RWPE2 (cell line): ENCODE data around the gene CXCR6.
A peak's percentile ranks its signal among the peaks of the same experiment; 100 is the strongest.

Source experiments
- ATAC-seq: fragments of 200-7000 bp; cut with Tn5 transposase; 3 replicates; pipeline ENCODE4 v1.9.1; 2021; ENCODE audit warnings: low read depth
- DNase-seq: peaks from one replicate; pipeline ENCODE4 v3.0.0-alpha.2; 2020; ENCODE audit warnings: low spot score
- H3K27ac ChIP-seq: fragments of 450-650 bp; 2 replicates; pipeline ENCODE4 v1.5.1; 2017; ENCODE audit warnings: mild to moderate bottlenecking; ENCODE audit not compliant: poor library complexity, severe bottlenecking
- H3K27me3 ChIP-seq: fragments of 250-450 bp; sonication (Bioruptor Pico); 2 replicates; pipeline ENCODE4 v1.5.1; 2021; ENCODE audit warnings: mild to moderate bottlenecking, moderate library complexity; ENCODE audit not compliant: insufficient read depth, poor library complexity, severe bottlenecking
- H3K36me3 ChIP-seq: fragments of 250-450 bp; sonication (Bioruptor Pico); 2 replicates; pipeline ENCODE4 v1.5.1; 2020; ENCODE audit warnings: low read depth, mild to moderate bottlenecking, moderate library complexity
- H3K4me1 ChIP-seq: fragments of 250-450 bp; sonication (Bioruptor Pico); 2 replicates; pipeline ENCODE4 v1.5.1; 2021; ENCODE audit warnings: mild to moderate bottlenecking, moderate library complexity; ENCODE audit not compliant: insufficient read depth, poor library complexity, severe bottlenecking
- H3K4me3 ChIP-seq: fragments of 250-450 bp; sonication (Bioruptor Pico); 2 replicates; pipeline ENCODE4 v1.5.1; 2021; ENCODE audit warnings: mild to moderate bottlenecking, moderate library complexity; ENCODE audit not compliant: severe bottlenecking
- H3K9me3 ChIP-seq: fragments of 250-450 bp; sonication (Bioruptor Pico); 2 replicates; pipeline ENCODE4 v1.5.1; 2021; ENCODE audit warnings: mild to moderate bottlenecking, moderate library complexity; ENCODE audit not compliant: severe bottlenecking
- TF ChIP-seq, protein P1 (sequence below): fragments of 450-650 bp; IDR thresholded peaks from one replicate; pipeline ENCODE4 v1.5.1; 2017; ENCODE audit warnings: mild to moderate bottlenecking, moderate library complexity; ENCODE audit not compliant: poor library complexity, severe bottlenecking

The CXCR6 gene

DNA sequence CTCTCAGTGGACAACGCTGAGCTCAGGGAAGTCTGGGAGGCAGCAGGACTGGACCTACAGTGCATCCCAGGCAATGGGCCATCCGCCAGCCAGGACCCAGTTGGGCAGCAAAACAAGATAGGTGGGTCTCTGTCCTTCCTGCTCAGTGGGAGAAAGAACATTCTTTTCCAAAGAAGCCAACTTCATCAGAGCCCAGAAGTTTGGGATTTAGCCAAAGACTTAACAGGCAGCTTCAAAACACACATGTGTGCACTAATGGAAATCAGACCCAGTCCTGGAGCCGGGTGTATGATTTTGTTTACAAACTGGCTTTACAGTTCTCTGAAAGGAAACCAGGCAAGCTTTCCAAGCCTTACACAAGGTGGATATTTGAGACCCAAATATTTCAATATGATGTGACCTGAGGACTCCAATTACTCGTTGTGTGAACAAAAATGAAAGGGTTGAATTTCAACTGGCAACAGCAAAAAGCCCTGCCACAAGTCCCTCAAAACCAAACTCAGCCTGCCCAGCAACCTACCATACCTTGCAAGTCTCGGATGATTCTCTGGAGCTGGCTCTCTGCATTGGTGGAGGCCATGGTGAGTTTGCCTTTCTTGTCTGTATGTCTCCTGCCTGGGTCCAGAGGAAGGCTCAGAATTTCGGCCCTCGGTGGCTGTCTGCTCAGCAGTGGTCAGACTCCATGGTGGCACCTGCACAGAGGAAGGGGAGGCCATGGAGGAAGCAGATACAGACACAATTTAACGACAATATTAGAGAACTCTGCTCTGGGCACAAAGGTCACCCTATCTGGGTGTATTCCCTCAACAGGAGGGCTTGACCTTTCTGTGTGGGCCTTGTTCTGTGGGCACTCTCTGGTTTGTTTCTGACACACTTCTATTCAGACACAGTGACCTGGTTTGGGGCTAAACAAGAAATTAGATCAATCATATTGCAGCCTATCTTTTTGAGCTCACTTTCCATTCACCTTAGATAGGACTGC, 41.4 kb downstream of the CXCR6 start:
- H3K4me3 ChIP-seq, result no peak overlapping the region
- TF ChIP-seq, protein P1, sequence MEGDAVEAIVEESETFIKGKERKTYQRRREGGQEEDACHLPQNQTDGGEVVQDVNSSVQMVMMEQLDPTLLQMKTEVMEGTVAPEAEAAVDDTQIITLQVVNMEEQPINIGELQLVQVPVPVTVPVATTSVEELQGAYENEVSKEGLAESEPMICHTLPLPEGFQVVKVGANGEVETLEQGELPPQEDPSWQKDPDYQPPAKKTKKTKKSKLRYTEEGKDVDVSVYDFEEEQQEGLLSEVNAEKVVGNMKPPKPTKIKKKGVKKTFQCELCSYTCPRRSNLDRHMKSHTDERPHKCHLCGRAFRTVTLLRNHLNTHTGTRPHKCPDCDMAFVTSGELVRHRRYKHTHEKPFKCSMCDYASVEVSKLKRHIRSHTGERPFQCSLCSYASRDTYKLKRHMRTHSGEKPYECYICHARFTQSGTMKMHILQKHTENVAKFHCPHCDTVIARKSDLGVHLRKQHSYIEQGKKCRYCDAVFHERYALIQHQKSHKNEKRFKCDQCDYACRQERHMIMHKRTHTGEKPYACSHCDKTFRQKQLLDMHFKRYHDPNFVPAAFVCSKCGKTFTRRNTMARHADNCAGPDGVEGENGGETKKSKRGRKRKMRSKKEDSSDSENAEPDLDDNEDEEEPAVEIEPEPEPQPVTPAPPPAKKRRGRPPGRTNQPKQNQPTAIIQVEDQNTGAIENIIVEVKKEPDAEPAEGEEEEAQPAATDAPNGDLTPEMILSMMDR, result no peak
- no peak overlapping the region for H3K27ac ChIP-seq
- peaks cover 48% of the 10 kb centered on the region for H3K36me3 ChIP-seq
- no peaks in the 10 kb centered on the region for H3K9me3 ChIP-seq
- DNase-seq (no peak), ATAC-seq (no peak)
- peaks cover 32% of the 10 kb centered on the region for H3K4me1 ChIP-seq
- H3K27me3 ChIP-seq, result no peaks in the 10 kb centered on the region

DNA sequence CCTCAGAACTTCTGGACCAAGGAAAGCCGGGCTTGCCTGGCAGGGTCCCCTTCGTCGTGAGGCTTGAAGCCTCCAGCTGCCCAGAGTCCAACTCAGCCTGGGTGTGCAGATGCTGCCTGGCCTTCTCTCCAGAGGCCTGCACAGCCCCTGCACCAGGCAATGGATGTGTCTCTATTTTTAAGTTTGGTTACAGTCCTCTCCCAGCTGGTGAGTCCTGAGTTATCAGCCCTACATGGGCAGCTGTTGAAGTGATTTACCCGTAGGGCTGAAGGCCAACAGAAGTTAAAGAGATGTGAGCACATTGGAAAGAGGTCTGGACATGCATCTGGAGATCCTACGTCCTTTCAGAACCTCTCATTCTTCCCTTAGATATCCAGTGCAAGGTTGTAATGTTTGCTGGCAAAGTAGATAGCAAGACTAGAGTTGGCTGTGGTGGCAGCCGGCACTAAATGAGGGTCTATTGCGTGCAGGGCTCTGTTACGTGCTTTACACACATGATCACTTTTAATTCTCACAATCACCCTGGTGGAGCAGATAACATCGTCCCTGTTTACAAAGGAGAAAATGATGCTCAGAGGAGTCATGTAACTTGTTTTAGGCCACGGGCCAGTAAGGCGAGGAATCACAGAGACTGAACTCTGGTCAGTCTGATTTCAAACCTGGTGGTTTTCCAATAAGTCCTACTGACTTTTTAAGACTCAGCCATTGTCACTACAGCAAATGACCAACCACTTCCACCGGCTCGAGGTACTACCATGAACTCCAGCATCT, 42.5 kb downstream of the CXCR6 start:
- peaks cover 32% of the 10 kb centered on the region for H3K4me1 ChIP-seq
- DNase-seq (no peak), ATAC-seq (no peak)
- no peaks in the 10 kb centered on the region for H3K9me3 ChIP-seq
- no peak overlapping the region for H3K4me3 ChIP-seq
- H3K27ac ChIP-seq, result no peak overlapping the region
- H3K27me3 ChIP-seq, result no peaks in the 10 kb centered on the region
- TF ChIP-seq, protein P1, result no peak
- peaks cover 41% of the 10 kb centered on the region for H3K36me3 ChIP-seq

DNA sequence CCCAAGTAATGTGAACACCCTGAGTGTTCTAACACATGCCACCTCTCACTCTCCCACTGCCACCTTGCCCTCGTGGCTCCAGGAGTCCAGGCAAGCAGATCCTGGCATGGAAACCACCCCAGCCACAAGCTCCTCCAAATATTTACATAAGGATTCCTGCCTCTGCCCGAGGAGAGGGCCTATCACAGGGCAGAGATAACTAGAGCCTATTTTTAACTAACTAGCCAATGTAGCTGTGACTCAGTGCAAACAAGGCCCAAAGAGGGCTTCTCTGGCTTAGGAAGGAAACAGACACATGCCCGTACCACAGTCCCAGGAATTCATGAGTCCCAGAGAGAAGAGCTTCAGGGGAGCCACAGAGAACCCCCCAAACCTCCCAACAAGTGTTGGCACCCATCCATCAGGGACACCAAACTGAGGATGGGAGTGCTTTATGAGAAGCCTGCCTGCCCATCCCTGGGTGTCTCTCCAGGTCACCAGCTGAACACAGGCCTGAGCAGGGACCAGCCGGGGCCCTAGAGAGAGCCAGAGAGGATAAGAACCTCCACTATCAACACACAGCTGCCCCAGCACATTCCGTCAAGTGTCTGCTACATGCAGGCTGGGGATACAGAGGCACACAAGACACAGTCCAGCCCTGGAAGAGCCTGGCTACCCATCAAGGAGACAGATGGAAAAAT, 43.2 kb downstream of the CXCR6 start:
- Histone ChIP-seq H3K4me1 (peaks cover 32% of the 10 kb centered on the region), H3K4me3 (no peak overlapping the region), H3K27ac (no peak overlapping the region), H3K27me3 (no peaks in the 10 kb centered on the region), H3K36me3 (peaks cover 34% of the 10 kb centered on the region), H3K9me3 (no peaks in the 10 kb centered on the region)
- no peak for DNase-seq
- peak; percentile 91 for ATAC-seq
- TF ChIP-seq, protein P1, result no peak

DNA sequence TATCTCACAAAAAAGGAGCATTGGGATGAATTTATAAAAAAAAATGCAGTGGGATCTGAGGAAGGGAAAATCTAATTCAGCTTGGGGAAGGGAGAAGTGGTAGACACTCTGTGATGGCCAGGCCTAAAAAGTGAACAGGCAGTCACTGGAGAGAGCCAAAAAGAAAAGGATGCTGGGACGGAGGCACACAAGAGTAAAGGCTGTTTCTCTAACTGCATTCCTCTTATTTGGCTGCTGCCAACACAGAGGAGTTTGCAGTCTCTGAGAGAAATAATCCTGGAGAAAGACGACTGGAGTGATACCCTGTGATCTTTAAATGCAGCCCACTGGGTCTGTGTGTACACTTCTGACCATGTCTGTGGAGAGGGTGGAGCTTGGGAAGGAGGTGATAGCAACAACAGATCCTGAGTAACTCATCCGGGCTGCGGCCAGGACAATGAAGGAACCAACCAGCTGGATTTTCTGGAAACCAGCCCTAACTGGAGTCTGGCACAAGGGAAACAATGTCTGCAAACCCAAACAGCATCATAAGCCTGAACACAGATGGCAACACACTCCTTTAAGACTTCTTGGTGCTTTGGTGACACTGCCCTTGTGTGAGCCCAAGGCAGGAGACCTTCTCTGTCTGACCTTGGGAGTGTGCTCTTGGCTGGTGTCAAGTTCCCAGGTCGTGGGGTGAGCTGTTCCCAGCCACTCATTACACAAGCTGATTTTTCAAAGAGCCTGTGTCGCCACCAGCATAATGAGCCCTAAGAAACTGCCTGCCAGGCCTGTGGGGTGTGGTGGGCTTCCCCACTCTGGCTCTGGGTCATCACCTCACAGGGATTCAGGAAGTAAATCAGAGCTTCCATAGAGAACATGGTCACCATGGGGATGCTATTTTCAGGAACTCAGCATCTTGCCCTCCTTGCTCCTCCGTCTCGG, 44.4 kb downstream of the CXCR6 start:
- TF ChIP-seq, protein P1, result no peak
- H3K27me3 ChIP-seq, result no peaks in the 10 kb centered on the region
- H3K27ac ChIP-seq, result no peak overlapping the region
- peaks cover 32% of the 10 kb centered on the region for H3K4me1 ChIP-seq
- H3K4me3 ChIP-seq, result no peak overlapping the region
- no peak for ATAC-seq
- no peaks in the 10 kb centered on the region for H3K9me3 ChIP-seq
- DNase-seq, result no peak
- H3K36me3 ChIP-seq, result peaks cover 22% of the 10 kb centered on the region
